Testis (tissue), 3 donors: ENCODE results near the gene MAMDC2. TPM values are rescaled to one million over a fixed set of nuclear protein-coding genes. Genes with fewer than 3 reads are reported as not detected.
A peak's percentile ranks its signal among the peaks of the same experiment; 100 is the strongest.

Source experiments
- DNase-seq: peaks from one replicate; pipeline ENCODE4 v3.0.0-alpha.2; 2019
- H3K27ac ChIP-seq, 2 donors: fragments of 200-600 bp; sonication (generic); one replicate each; pipeline ENCODE4 v1.5.1; 2019
- H3K27me3 ChIP-seq: fragments of 200-600 bp; sonication (generic); one replicate; pipeline ENCODE4 v1.5.1; 2019
- H3K36me3 ChIP-seq: fragments of 200-600 bp; sonication (generic); one replicate; pipeline ENCODE4 v1.5.1; 2017; ENCODE audit warnings: low read depth; ENCODE audit errors: missing control alignments
- H3K4me1 ChIP-seq: fragments of 200-600 bp; sonication (generic); one replicate; pipeline ENCODE4 v1.5.1; 2019
- H3K4me3 ChIP-seq, 2 donors: fragments of 200-600 bp; sonication (generic); one replicate each; pipeline ENCODE4 v1.5.1; 2017 to 2019
- H3K9me3 ChIP-seq: fragments of 200-600 bp; sonication (generic); one replicate; pipeline ENCODE4 v1.5.1; 2017
- CTCF ChIP-seq, 3 experiments: fragments of 450-650 bp in 2 of 3; fragments of 200-600 bp in 1 of 3; sonication (generic) in 1 of 3; IDR thresholded peaks; one replicate each; pipeline ENCODE4 v1.5.1; 2016 to 2019; ENCODE audit warnings: antibody characterized with exemption in 3 of 3, mild to moderate bottlenecking in 2 of 3, moderate library complexity in 1 of 3
- POLR2A ChIP-seq: fragments of 450-650 bp; IDR thresholded peaks from one replicate; pipeline ENCODE4 v1.6.1; 2017; ENCODE audit warnings: antibody characterized with exemption, mild to moderate bottlenecking, moderate library complexity
- WGBS, 2 donors: methylation state at CpG; one replicate each; pipeline ENCODE4 v1.1.5; 2018; 5-methylcytosine and 5-hydroxymethylcytosine counted together
- intact Hi-C: fragments of 100-400 bp; cut with DNase I; formaldehyde crosslinking; loops from one replicate; pipeline ENCODE4 v1.15.1; 2023; ENCODE audit warnings: low total_unique reads
- polyA plus RNA-seq: library from polyadenylated mRNA; stranded (reverse); fragments of 350-450 nt; fragmentation: Illumina TruSeq; extraction: RNeasy Lipid Tissue Mini Kit (QIAGEN cat#74804); gene quantifications from one replicate; pipeline ENCODE4 v1.2.3, GENCODE V29; 2014; ENCODE audit warnings: low read depth, low replicate concordance; ENCODE audit not compliant: insufficient read depth
- total RNA-seq, 2 donors: library from RNA; depleted of rRNA; stranded (reverse); fragments of >200 nt; gene quantifications; one replicate each; pipeline ENCODE4 v1.2.3, GENCODE V29; 2016

The MAMDC2 gene
- total and polyA plus RNA-seq, 3 donors from 2014 or later: 13.7 to 28.3 (median 15.1) TPM

- intact Hi-C loops: no loop called here
- no peaks in the 10 kb centered on the region for H3K9me3 ChIP-seq
- WGBS, 2 donors: 28 to 30% methylated on average over 2 of the region's 2 CpGs
- TF ChIP-seq CTCF (IDR thresholded peaks at IDR 0.05) (no peak), POLR2A (no peak)
- H3K36me3 ChIP-seq: no peaks in the 10 kb centered on the region
- H3K4me1 ChIP-seq: peaks cover 54% of the 10 kb centered on the region
- peak overlapping the region; percentile 20 to 90 for H3K27ac ChIP-seq
- H3K4me3 ChIP-seq: no peak overlapping the region
- DNase-seq: no peak
- H3K27me3 ChIP-seq: no peaks in the 10 kb centered on the region
These were observed 29.5 kb downstream of the MAMDC2 start for GRCh38 chr9:70073193-70073592.

- DNase-seq: no peak
- H3K27ac ChIP-seq: peak overlapping the region; percentile 21 to 90
- H3K4me3 ChIP-seq: no peak overlapping the region
- no peaks in the 10 kb centered on the region for H3K27me3 ChIP-seq
- peaks cover 57% of the 10 kb centered on the region for H3K4me1 ChIP-seq
- no peak for TF ChIP-seq CTCF (IDR thresholded peaks at IDR 0.05)
- no peak for TF ChIP-seq POLR2A
- intact Hi-C loops: no loop called here
- no peaks in the 10 kb centered on the region for H3K9me3 ChIP-seq
- H3K36me3 ChIP-seq: no peaks in the 10 kb centered on the region
These were observed 30.1 kb downstream of the MAMDC2 start for GRCh38 chr9:70073756-70074155.

GRCh38 chr9:70076678-70077077 lies 33.0 kb downstream of the MAMDC2 start:
- H3K4me1 ChIP-seq: peaks cover 64% of the 10 kb centered on the region
- no peak for TF ChIP-seq CTCF (IDR thresholded peaks at IDR 0.05)
- no peak for TF ChIP-seq POLR2A
- no peaks in the 10 kb centered on the region for H3K36me3 ChIP-seq
- H3K27ac ChIP-seq: peak overlapping the region; percentile 83 to 90
- 43% methylated on average over 3 of the region's 3 CpGs for WGBS, 2 donors
- intact Hi-C loops: no loop called here
- no peak overlapping the region for H3K4me3 ChIP-seq
- no peaks in the 10 kb centered on the region for H3K9me3 ChIP-seq
- H3K27me3 ChIP-seq: no peaks in the 10 kb centered on the region
- peak; percentile 56 for DNase-seq

GRCh38 chr9:70079417-70080037 lies 35.9 kb downstream of the MAMDC2 start:
- Histone ChIP-seq H3K9me3 (no peaks in the 10 kb centered on the region), H3K36me3 (no peaks in the 10 kb centered on the region), H3K27me3 (no peaks in the 10 kb centered on the region), H3K4me3 (no peak overlapping the region), H3K4me1 (peaks cover 62% of the 10 kb centered on the region), H3K27ac (peak overlapping the region; percentile 46 to 90)
- peak; percentile 25 for DNase-seq
- 45 to 66% methylated on average over 2 of the region's 2 CpGs for WGBS, 2 donors
- intact Hi-C loops: no loop called here
- TF ChIP-seq POLR2A: no peak
- TF ChIP-seq CTCF (IDR thresholded peaks at IDR 0.05): no peak

- Histone ChIP-seq H3K27ac (peak overlapping the region; percentile 51 to 84), H3K4me1 (peaks cover 52% of the 10 kb centered on the region)
- intact Hi-C loops: no loop called here
These were observed 37.0 kb downstream of the MAMDC2 start for GRCh38 chr9:70080481-70081119.

More at GRCh38 chr9:70080481-70081119, 37.0 kb downstream of the MAMDC2 start:
- Histone ChIP-seq H3K27me3 (no peaks in the 10 kb centered on the region), H3K36me3 (no peaks in the 10 kb centered on the region), H3K4me3 (no peak overlapping the region), H3K9me3 (no peaks in the 10 kb centered on the region)
- no peak for TF ChIP-seq POLR2A
- no peak for TF ChIP-seq CTCF (IDR thresholded peaks at IDR 0.05)
- 37 to 42% methylated on average over 5 of the region's 5 CpGs for WGBS, 2 donors
- peak; percentile 45 for DNase-seq
